ENCODE results near the gene KCNN4. TPM values are rescaled to one million over a fixed set of nuclear protein-coding genes. Genes with fewer than 3 reads are reported as not detected.

KCNN4 gene
- total RNA-seq, 1 experiment from 2014 or later: 0.26 TPM

GRCh38 chr19:43782689-43783231 is 2.0 kb upstream of the KCNN4 start:
- H4K8ac ChIP-seq (replicated peaks; ENCODE audit: insufficient read length, low read depth, low read length): no peak overlapping the region
- H3K56ac ChIP-seq (ENCODE audit: insufficient read length, low read depth, low read length): no peak overlapping the region
- H3K79me1 ChIP-seq (ENCODE audit: insufficient read depth, low read depth, low read length, poor library complexity, severe bottlenecking): no peaks in the 10 kb centered on the region
- no peak overlapping the region for H2BK12ac ChIP-seq (ENCODE audit: insufficient read length, low read depth, low read length)
- Mint-ChIP-seq H3K36me3 (ENCODE audit: insufficient read depth in 1 of 3, low read depth in 3 of 3) (no peaks in the 10 kb centered on the region; a peak in 1 of 7 replicates), H3K27me3 (ENCODE audit: low read depth) (peaks cover 18% of the 10 kb centered on the region), H3K4me3 (no peak overlapping the region), H3K9me3 (no peaks in the 10 kb centered on the region; a peak in 1 of 5 replicates), H3K27ac (no peak overlapping the region), H3K4me1 (peaks cover 22 to 29% of the 10 kb centered on the region in 2 experiments)
- H2BK15ac ChIP-seq (ENCODE audit: low read depth, low read length): no peak overlapping the region
- H2BK5ac ChIP-seq (ENCODE audit: insufficient read length, low read length): no peak overlapping the region
- no peak for DNase-seq
- H3K23ac ChIP-seq (ENCODE audit: insufficient read length, low read depth, low read length): no peak overlapping the region
- WGBS (ENCODE audit: extremely low coverage, insufficient read length, low lambda C conversion rate): no CpG with 5 or more reads among the region's 24 CpGs
- H3K9ac ChIP-seq (ENCODE audit: extremely low read depth, insufficient read length, low read length): no peak overlapping the region
- H3K27me3 ChIP-seq (ENCODE audit: insufficient read depth, low read length): no peaks in the 10 kb centered on the region
- no peak for TF ChIP-seq CTCF (conservative IDR thresholded peaks at IDR 0.05)
- no peak overlapping the region for H2AK5ac ChIP-seq (ENCODE audit: insufficient read length, low read length)
- H3K9me3 ChIP-seq (ENCODE audit: control insufficient read depth, low read depth, low read length): no peaks in the 10 kb centered on the region
- H3K4me2 ChIP-seq (ENCODE audit: insufficient read depth, insufficient read length, low read length): no peak overlapping the region
- no peak overlapping the region for H3K4ac ChIP-seq (ENCODE audit: low read depth, low read length)
- no peak overlapping the region for H2AFZ ChIP-seq (ENCODE audit: low read length)
- H3K18ac ChIP-seq (ENCODE audit: insufficient read length, low read depth, low read length): no peak overlapping the region
- H4K91ac ChIP-seq (ENCODE audit: insufficient read length, low read depth, low read length): no peak overlapping the region
- H3K27ac ChIP-seq (ENCODE audit: insufficient read length, low read depth, low read length): no peak overlapping the region
- no peak overlapping the region for H2BK120ac ChIP-seq (ENCODE audit: low read depth, low read length, poor library complexity, severe bottlenecking)
- H3K79me2 ChIP-seq (ENCODE audit: insufficient read depth, low read length): no peaks in the 10 kb centered on the region
- no peak overlapping the region for H3T11ph ChIP-seq (ENCODE audit: low read length)
- no peak overlapping the region for H4K5ac ChIP-seq (ENCODE audit: insufficient read length, low read depth, low read length)
- H4K20me1 ChIP-seq (ENCODE audit: control insufficient read depth, insufficient read depth, insufficient read length): no peaks in the 10 kb centered on the region
- no peaks in the 10 kb centered on the region for H3K23me2 ChIP-seq (ENCODE audit: insufficient read length, low read depth, low read length, poor library complexity, severe bottlenecking)
- no peak overlapping the region for H2BK20ac ChIP-seq (ENCODE audit: low read depth, low read length, poor library complexity, severe bottlenecking)
- H3K4me1 ChIP-seq (ENCODE audit: insufficient read depth, low read length): peaks cover 1% of the 10 kb centered on the region; the same call in 1 of the 2 replicates
- no peak overlapping the region for H3K14ac ChIP-seq (ENCODE audit: insufficient read depth, low read length)
